HCT116 (cell line): Measurements from ENCODE around the gene CHD1L. TPM values are rescaled to one million over a fixed set of nuclear protein-coding genes. Genes with fewer than 3 reads are reported as not detected.

Experiments used
- ATAC-seq: fragments of 200-7000 bp; cut with Tn5 transposase; 2 replicates; pipeline ENCODE4 v1.9.1; 2020; ENCODE audit warnings: mild to moderate bottlenecking, moderate library complexity
- BruUV-seq: library from RNA; stranded (reverse); fragments of 400-500 nt; replicated peaks from 2 replicates; lab custom pipeline; 2021; lab: Mats Ljungman, UMichigan
- CTCF ChIA-PET: fragments of 300-600 bp; sonication (Branson Sonifier 250); formaldehyde crosslinking; loops from one replicate; lab custom pipeline; 2021; ENCODE audit warnings: antibody characterized with exemption; lab: Charles Lee
- POLR2A ChIA-PET: fragments of 300-600, 350-600 bp; sonication (Branson Sonifier 250); formaldehyde crosslinking; loops from one replicate; lab custom pipeline; 2021; ENCODE audit warnings: antibody characterized with exemption; lab: Charles Lee
- RAD21 ChIA-PET, 2 experiments: fragments of 300-600 bp; sonication (Branson Sonifier 250); formaldehyde crosslinking; loops; one replicate each; lab custom pipeline; 2023; ENCODE audit warnings: low total read pairs in 2 of 2; ENCODE audit not compliant: uncharacterized antibody in 2 of 2, unreplicated experiment in 2 of 2, low non-redundant PET in 1 of 2; lab: Charles Lee
- DNase-seq: peaks from one replicate; pipeline ENCODE4 v3.0.0-alpha.2; 2010; ENCODE audit warnings: low read depth, low spot score
- H2AFZ ChIP-seq: fragments of 200-600 bp; shearing (Covaris generic), sonication (generic); 2 replicates; pipeline ENCODE4 v1.6.1; 2017; ENCODE audit warnings: low read depth, mixed run types, mixed read lengths, antibody characterized with exemption, low read length; ENCODE audit not compliant: poor library complexity, severe bottlenecking
- H3K27ac ChIP-seq: 2 replicates; pipeline ENCODE4 v1.5.1; 2012; ENCODE audit warnings: low read depth, low read length
- H3K27me3 ChIP-seq: fragments of 200-600 bp; sonication (generic); 2 replicates; pipeline ENCODE4 v1.6.1; 2016; ENCODE audit warnings: mixed run types, low read length, mixed read lengths; ENCODE audit not compliant: insufficient read depth
- H3K36me3 ChIP-seq, 2 experiments: fragments of 200-500 bp in 1 of 2; fragments of 200-600 bp in 1 of 2; sonication (Bioruptor generic) in 1 of 2; sonication (generic) in 1 of 2; 2 replicates each; pipeline versions ENCODE4 v1.5.1 to v1.6.1; 2014 to 2016; ENCODE audit warnings: low read length in 2 of 2, inconsistent platforms in 1 of 2, mixed read lengths in 1 of 2, mixed run types in 1 of 2; ENCODE audit not compliant: insufficient read depth in 2 of 2, control insufficient read depth in 1 of 2
- H3K4me1 ChIP-seq, 2 experiments: fragments of 200-600 bp in 1 of 2; sonication (generic) in 1 of 2; 2 replicates each; pipeline versions ENCODE4 v1.5.1 to v1.6.1; 2012 to 2017; ENCODE audit warnings: low read length in 2 of 2, inconsistent platforms in 1 of 2, mild to moderate bottlenecking in 1 of 2, mixed read lengths in 1 of 2, mixed run types in 1 of 2, moderate library complexity in 1 of 2; ENCODE audit not compliant: insufficient read depth in 2 of 2, control insufficient read depth in 1 of 2
- H3K4me2 ChIP-seq: fragments of 200-600 bp; sonication (generic); 2 replicates; pipeline ENCODE4 v1.6.1; 2017; ENCODE audit warnings: mixed run types, low read length, mixed read lengths
- H3K4me3 ChIP-seq, 2 experiments: fragments of 200-600 bp in 1 of 2; sonication (generic) in 1 of 2; replicated peaks in 1 of 2; 2 replicates each; pipeline ENCODE4 v1.5.1; 2011 to 2016; ENCODE audit warnings: low read length in 2 of 2, control low read depth in 1 of 2, low read depth in 1 of 2, mild to moderate bottlenecking in 1 of 2, mixed read lengths in 1 of 2, mixed run types in 1 of 2
- H3K79me2 ChIP-seq: fragments of 200-600 bp; sonication (generic); 2 replicates; pipeline ENCODE4 v1.6.1; 2017; ENCODE audit warnings: mild to moderate bottlenecking, mixed run types, low read length, moderate library complexity, mixed read lengths; ENCODE audit not compliant: insufficient read depth
- H3K9ac ChIP-seq: fragments of 200-600 bp; sonication (generic); 2 replicates; pipeline ENCODE4 v1.6.1; 2016; ENCODE audit warnings: low read length, mixed read lengths
- H3K9me2 ChIP-seq: fragments of 200-600 bp; sonication (generic), shearing (Covaris generic); 2 replicates; pipeline ENCODE4 v1.6.1; 2017; ENCODE audit warnings: mixed run types, mild to moderate bottlenecking, moderate library complexity; ENCODE audit not compliant: insufficient read depth
- H3K9me3 ChIP-seq, 2 experiments: fragments of 200-500 bp in 1 of 2; fragments of 200-600 bp in 1 of 2; sonication (Bioruptor generic) in 1 of 2; sonication (generic) in 1 of 2; 2 replicates each; pipeline ENCODE4 v1.6.1; 2014 to 2017; ENCODE audit warnings: low read length in 2 of 2, mixed read lengths in 2 of 2, inconsistent platforms in 1 of 2, low read depth in 1 of 2, mild to moderate bottlenecking in 1 of 2, mixed run types in 1 of 2, moderate library complexity in 1 of 2; ENCODE audit not compliant: control insufficient read depth in 1 of 2, insufficient read depth in 1 of 2
- H4K20me1 ChIP-seq: fragments of 200-600 bp; sonication (generic), shearing (Covaris generic); 2 replicates; pipeline ENCODE4 v1.6.1; 2017; ENCODE audit warnings: mixed run types, mild to moderate bottlenecking, moderate library complexity; ENCODE audit not compliant: insufficient read depth
- CEBPB ChIP-seq: IDR thresholded peaks from 2 replicates; pipeline ENCODE4 v1.6.1; 2012; ENCODE audit warnings: low read depth
- ELF1 ChIP-seq: IDR thresholded peaks from 2 replicates; pipeline ENCODE4 v1.6.1; 2012; ENCODE audit warnings: low read depth, borderline replicate concordance
- EZH2 ChIP-seq: fragments of 200-600 bp; sonication (generic); IDR thresholded peaks from 2 replicates; pipeline ENCODE4 v1.6.1; 2017; ENCODE audit warnings: antibody characterized with exemption, mixed run types
- EZH2phosphoT487 ChIP-seq: fragments of 200-600 bp; IDR thresholded peaks from 2 replicates; pipeline ENCODE4 v1.6.1; 2018; ENCODE audit warnings: antibody characterized with exemption, borderline replicate concordance
- FOSL1 ChIP-seq: IDR thresholded peaks from 2 replicates; pipeline ENCODE4 v1.6.1; 2012; ENCODE audit warnings: low read depth
- JUND ChIP-seq: IDR thresholded peaks from 2 replicates; pipeline ENCODE4 v1.6.1; 2012
- POLR2AphosphoS5 ChIP-seq: IDR thresholded peaks from 2 replicates; pipeline ENCODE4 v1.6.1; 2011; ENCODE audit warnings: mild to moderate bottlenecking, low read depth, low read length, moderate library complexity
- RAD21 ChIP-seq: IDR thresholded peaks from 2 replicates; pipeline ENCODE4 v1.6.1; 2012; ENCODE audit warnings: low read depth, mild to moderate bottlenecking
- TCF7L2 ChIP-seq: IDR thresholded peaks from 2 replicates; pipeline ENCODE4 v1.7.0; 2011; ENCODE audit warnings: borderline replicate concordance, inconsistent platforms; ENCODE audit not compliant: insufficient read depth, insufficient read length; ENCODE audit errors: extremely low read depth
- intact Hi-C: fragments of 100-400 bp; cut with micrococcal nuclease; formaldehyde crosslinking; loops from 2 replicates; pipeline ENCODE4 v1.10.0; 2022
- total RNA-seq: library from RNA; stranded (reverse); gene quantifications from one replicate; pipeline ENCODE4 v1.2.1, GENCODE V29; 2021; ENCODE audit not compliant: unreplicated experiment
- TF ChIP-seq, protein P1 (sequence below): IDR thresholded peaks from 2 replicates; pipeline ENCODE4 v1.6.1; 2011; ENCODE audit warnings: mild to moderate bottlenecking, low read length, moderate library complexity; ENCODE audit not compliant: insufficient replicate concordance; ENCODE audit errors: extremely low read depth
- TF ChIP-seq, protein P2 (sequence below): IDR thresholded peaks from 2 replicates; pipeline ENCODE4 v1.6.1; 2012
- TF ChIP-seq, protein P3 (sequence below): IDR thresholded peaks from 2 replicates; pipeline ENCODE4 v1.6.1; 2012

The CHD1L gene
- total RNA-seq, 1 experiment from 2014 or later = 52.0 TPM

GRCh38 chr1:147211577-147211976, 30.9 kb upstream of the CHD1L start:
- H3K27me3 ChIP-seq = no peaks in the 10 kb centered on the region
- no peak for TF ChIP-seq POLR2AphosphoS5
- no peak for TF ChIP-seq EZH2phosphoT487
- TF ChIP-seq, protein P1, sequence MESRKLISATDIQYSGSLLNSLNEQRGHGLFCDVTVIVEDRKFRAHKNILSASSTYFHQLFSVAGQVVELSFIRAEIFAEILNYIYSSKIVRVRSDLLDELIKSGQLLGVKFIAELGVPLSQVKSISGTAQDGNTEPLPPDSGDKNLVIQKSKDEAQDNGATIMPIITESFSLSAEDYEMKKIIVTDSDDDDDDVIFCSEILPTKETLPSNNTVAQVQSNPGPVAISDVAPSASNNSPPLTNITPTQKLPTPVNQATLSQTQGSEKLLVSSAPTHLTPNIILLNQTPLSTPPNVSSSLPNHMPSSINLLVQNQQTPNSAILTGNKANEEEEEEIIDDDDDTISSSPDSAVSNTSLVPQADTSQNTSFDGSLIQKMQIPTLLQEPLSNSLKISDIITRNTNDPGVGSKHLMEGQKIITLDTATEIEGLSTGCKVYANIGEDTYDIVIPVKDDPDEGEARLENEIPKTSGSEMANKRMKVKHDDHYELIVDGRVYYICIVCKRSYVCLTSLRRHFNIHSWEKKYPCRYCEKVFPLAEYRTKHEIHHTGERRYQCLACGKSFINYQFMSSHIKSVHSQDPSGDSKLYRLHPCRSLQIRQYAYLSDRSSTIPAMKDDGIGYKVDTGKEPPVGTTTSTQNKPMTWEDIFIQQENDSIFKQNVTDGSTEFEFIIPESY = no peak
- TF ChIP-seq, protein P2, sequence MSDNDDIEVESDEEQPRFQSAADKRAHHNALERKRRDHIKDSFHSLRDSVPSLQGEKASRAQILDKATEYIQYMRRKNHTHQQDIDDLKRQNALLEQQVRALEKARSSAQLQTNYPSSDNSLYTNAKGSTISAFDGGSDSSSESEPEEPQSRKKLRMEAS = no peak
- TF ChIP-seq FOSL1 = no peak
- no peak for TF ChIP-seq TCF7L2
- TF ChIP-seq JUND = no peak
- no peak for TF ChIP-seq EZH2
- no peak for TF ChIP-seq RAD21
- no peak for TF ChIP-seq ELF1
- TF ChIP-seq, protein P3, sequence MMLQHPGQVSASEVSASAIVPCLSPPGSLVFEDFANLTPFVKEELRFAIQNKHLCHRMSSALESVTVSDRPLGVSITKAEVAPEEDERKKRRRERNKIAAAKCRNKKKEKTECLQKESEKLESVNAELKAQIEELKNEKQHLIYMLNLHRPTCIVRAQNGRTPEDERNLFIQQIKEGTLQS = no peak
- no peak for TF ChIP-seq CEBPB
- H3K9ac ChIP-seq = no peak overlapping the region
- DNase-seq (no peak), ATAC-seq (no peak)
- H3K27ac ChIP-seq = no peak overlapping the region
- H3K9me3 ChIP-seq = no peaks in the 10 kb centered on the region
- intact Hi-C loops = no loop called here
- no TSS peak for BruUV-seq
- ChIA-PET CTCF (no interaction called here), RAD21 (no interaction called here), POLR2A (no interaction called here)
- 0 out of 4 replicates have a peak, but pooled peaks cover 0 to 3% of the 10 kb centered on the region in 2 experiments for H3K4me1 ChIP-seq
- no peaks in the 10 kb centered on the region for H3K9me2 ChIP-seq
- no peaks in the 10 kb centered on the region for H4K20me1 ChIP-seq
- H3K4me3 ChIP-seq = no peak overlapping the region
- no peak overlapping the region for H3K4me2 ChIP-seq
- H2AFZ ChIP-seq = no peak overlapping the region
- H3K79me2 ChIP-seq = no peaks in the 10 kb centered on the region
- no peaks in the 10 kb centered on the region for H3K36me3 ChIP-seq
